ENCODE measurements around the gene TTC31. TPM values are rescaled to one million over a fixed set of nuclear protein-coding genes. Genes with fewer than 3 reads are reported as not detected.

The TTC31 gene
- total RNA-seq, 1 experiment from 2014 or later = 26.4 TPM

- Histone ChIP-seq H3K4me1 (ENCODE audit: control insufficient read depth in 1 of 2, insufficient read depth in 2 of 2, low read length in 2 of 2) (peaks cover 16 to 35% of the 10 kb centered on the region in 2 experiments), H2AFZ (ENCODE audit: low read depth, low read length, poor library complexity, severe bottlenecking) (no peak overlapping the region), H3K4me3 (replicated peaks in 1 of 2; ENCODE audit: low read depth in 1 of 2, low read length in 2 of 2) (no peak overlapping the region), H3K9ac (ENCODE audit: low read length) (no peak overlapping the region), H4K20me1 (ENCODE audit: insufficient read depth) (no peaks in the 10 kb centered on the region), H3K9me3 (ENCODE audit: control insufficient read depth in 1 of 2, insufficient read depth in 1 of 2, low read depth in 1 of 2, low read length in 2 of 2) (no peaks in the 10 kb centered on the region), H3K79me2 (ENCODE audit: insufficient read depth, low read length) (peaks cover under 1% of the 10 kb centered on the region; the same call in 1 of the 2 replicates), H3K9me2 (ENCODE audit: insufficient read depth) (no peaks in the 10 kb centered on the region), H3K27me3 (ENCODE audit: insufficient read depth, low read length) (no peaks in the 10 kb centered on the region), H3K36me3 (ENCODE audit: control insufficient read depth in 1 of 2, insufficient read depth in 2 of 2, low read length in 2 of 2) (peaks cover 0 to 6% of the 10 kb centered on the region in 2 experiments; a peak in 2 of 4 replicates), H3K4me2 (ENCODE audit: low read length) (no peak overlapping the region), H3K27ac (ENCODE audit: low read depth, low read length) (no peak overlapping the region)
- no peak for TF ChIP-seq CTCF (IDR thresholded peaks at IDR 0.05 in 2 of 3, conservative IDR thresholded peaks at IDR 0.05 in 1 of 3; ENCODE audit: borderline replicate concordance in 1 of 3, insufficient read depth in 1 of 3, low read depth in 2 of 3, low read length in 2 of 3)
- no peak for TF ChIP-seq POLR2AphosphoS5 (IDR thresholded peaks at IDR 0.05; ENCODE audit: low read depth, low read length)
- no peak for TF ChIP-seq SIN3A (IDR thresholded peaks at IDR 0.05; ENCODE audit: low read depth)
- TF ChIP-seq CBX3 (IDR thresholded peaks at IDR 0.05; ENCODE audit: low read depth) = no peak
- no peak for TF ChIP-seq ZBTB33 (IDR thresholded peaks at IDR 0.05; ENCODE audit: extremely low read depth, insufficient replicate concordance, low read length)
- TF ChIP-seq TCF7L2 (IDR thresholded peaks at IDR 0.05; ENCODE audit: borderline replicate concordance, extremely low read depth, insufficient read depth, insufficient read length) = no peak
- no peak for TF ChIP-seq ELF1 (IDR thresholded peaks at IDR 0.05; ENCODE audit: borderline replicate concordance, low read depth)
- TF ChIP-seq SRF (IDR thresholded peaks at IDR 0.05; ENCODE audit: low read depth) = no peak
- no peak for TF ChIP-seq JUND (IDR thresholded peaks at IDR 0.05)
- TF ChIP-seq ZFX (IDR thresholded peaks at IDR 0.05) = no peak
- TF ChIP-seq ATF3 (IDR thresholded peaks at IDR 0.05) = no peak
- TF ChIP-seq REST (IDR thresholded peaks at IDR 0.05; ENCODE audit: low read depth) = no peak
- BruUV-seq (replicated peaks) = no TSS peak
- ChIA-PET RAD21 (ENCODE audit: low non-redundant PET in 1 of 2, low total read pairs in 2 of 2, uncharacterized antibody in 2 of 2, unreplicated experiment in 2 of 2) (no interaction called here), CTCF (no interaction called here), POLR2A (interaction anchor here (1.3 kb wide), 1 partner anchor 25 kb away, joined by 3 read pairs; no protein-coding TSS in a partner anchor)
- DNase-seq (ENCODE audit: low read depth, low spot score) = no peak
- no peak for ATAC-seq
- intact Hi-C loops (cut with micrococcal nuclease) = no loop called here
These were observed 17.2 kb downstream of the TTC31 start for GRCh38 chr2:74499940-74500577.
